K562 (cell line): Measurements from ENCODE around the gene KAZN. TPM values are rescaled to one million over a fixed set of nuclear protein-coding genes. Genes with fewer than 3 reads are reported as not detected.

Experiments used
- ATAC-seq: fragments of 200-7000 bp; cut with Tn5 transposase; 3 replicates; pipeline ENCODE4 v1.9.1; 2020; ENCODE audit warnings: moderate library complexity
- BruUV-seq: library from RNA; stranded (reverse); fragments of 400-500 nt; replicated peaks from 2 replicates; lab custom pipeline; 2021; lab: Mats Ljungman, UMichigan
- CTCF ChIA-PET: fragments of 300-600 bp; formaldehyde crosslinking; extraction: SDS; loops from one replicate; lab custom pipeline; 2021; ENCODE audit warnings: low intra/inter-chr PET ratio; lab: Yijun Ruan, JAX
- POLR2A ChIA-PET: fragments of 300-600, 350-650 bp; sonication (Branson Sonifier 250); formaldehyde crosslinking; extraction: SDS; loops from one replicate; lab custom pipeline; 2021; ENCODE audit warnings: antibody characterized with exemption, inconsistent platforms; lab: Yijun Ruan, JAX
- DNase-seq, 4 experiments: peaks; one replicate each; pipeline versions ENCODE4 v3.0.0 to v3.0.0-alpha.2; 2011 to 2018; ENCODE audit warnings: low spot score in 3 of 4, mixed read lengths in 3 of 4; ENCODE audit errors: extremely low read depth in 1 of 4
- FAIRE-seq: peaks from 2 replicates; lab custom pipeline; 2011; peaks lifted over from hg19 to GRCh38; lab: Jason Lieb, UNC
- H2AFZ ChIP-seq: 2 replicates; pipeline ENCODE4 v1.6.0; 2011; ENCODE audit warnings: low read depth, low read length, control low read depth, inconsistent platforms
- H3K27ac ChIP-seq: fragments of 200-600 bp; 3 replicates; pipeline ENCODE4 v1.8.0; 2011; ENCODE audit warnings: low read depth, mild to moderate bottlenecking, control low read depth, inconsistent platforms, low read length, moderate library complexity, mixed read lengths; ENCODE audit errors: extremely low read depth
- H3K27me3 ChIP-seq, 2 experiments: fragments of 300-600 bp in 1 of 2; 2 replicates in 1 of 2; 3 replicates in 1 of 2; pipeline versions ENCODE4 v1.6.0 to v1.8.0; 2011; ENCODE audit warnings: inconsistent platforms in 2 of 2, low read length in 2 of 2, mild to moderate bottlenecking in 1 of 2, mixed read lengths in 1 of 2, moderate library complexity in 1 of 2; ENCODE audit not compliant: control insufficient read depth in 2 of 2, insufficient read depth in 2 of 2
- H3K36me3 ChIP-seq: fragments of 300-600 bp; 3 replicates; pipeline ENCODE4 v1.8.0; 2011; ENCODE audit warnings: mild to moderate bottlenecking, low read length, inconsistent platforms; ENCODE audit not compliant: control insufficient read depth, insufficient read depth
- H3K4me1 ChIP-seq, 2 experiments: fragments of 200-600 bp in 1 of 2; replicated peaks in 1 of 2; 2 replicates in 1 of 2; 3 replicates in 1 of 2; pipeline versions ENCODE4 v1.5.1 to v1.8.0; 2011; ENCODE audit warnings: inconsistent platforms in 2 of 2, low read length in 2 of 2, mild to moderate bottlenecking in 1 of 2, mixed read lengths in 1 of 2, moderate library complexity in 1 of 2; ENCODE audit not compliant: control insufficient read depth in 2 of 2, insufficient read depth in 2 of 2
- H3K4me2 ChIP-seq: 2 replicates; pipeline ENCODE4 v1.6.1; 2011; ENCODE audit warnings: low read length, control low read depth, inconsistent platforms, mixed read lengths; ENCODE audit not compliant: insufficient read depth
- H3K4me3 ChIP-seq: fragments of 200-600 bp; sonication (generic), shearing (Covaris generic); 2 replicates; pipeline ENCODE4 v1.5.1; 2016; ENCODE audit warnings: control low read depth, inconsistent platforms
- H3K79me2 ChIP-seq: fragments of 200-600 bp; 3 replicates; pipeline ENCODE4 v1.8.0; 2011; ENCODE audit warnings: low read length, inconsistent platforms; ENCODE audit not compliant: control insufficient read depth, insufficient read depth
- H3K9ac ChIP-seq, 2 experiments: 2 replicates each; pipeline versions ENCODE4 v1.6.0 to v1.6.1; 2011; ENCODE audit warnings: low read depth in 2 of 2, low read length in 2 of 2, control low read depth in 1 of 2, inconsistent platforms in 1 of 2, mild to moderate bottlenecking in 1 of 2, mixed read lengths in 1 of 2; ENCODE audit not compliant: insufficient read depth in 1 of 2
- H3K9me1 ChIP-seq: one replicate; pipeline ENCODE4 v1.6.0; 2011; ENCODE audit warnings: inconsistent platforms, mild to moderate bottlenecking, low read length, moderate library complexity; ENCODE audit not compliant: control insufficient read depth, insufficient read depth
- H3K9me3 ChIP-seq: replicated peaks from 2 replicates; pipeline ENCODE4 v1.5.1; 2011; ENCODE audit warnings: low read depth, low read length, inconsistent platforms; ENCODE audit not compliant: control insufficient read depth, insufficient read depth
- H4K20me1 ChIP-seq: replicated peaks from 2 replicates; pipeline ENCODE4 v1.6.1; 2011; ENCODE audit warnings: low read length, inconsistent platforms, mixed read lengths; ENCODE audit not compliant: control insufficient read depth, insufficient read depth
- ZBTB40 ChIP-seq, 2 experiments: fragments of 450-650 bp in 1 of 2; sonication (generic) in 1 of 2; formaldehyde crosslinking in 1 of 2; IDR thresholded peaks; 2 replicates each; pipeline versions ENCODE4 v1.7.1 to v1.9.0; 2016 to 2022; ENCODE audit warnings: inconsistent platforms in 1 of 2, mild to moderate bottlenecking in 1 of 2, missing genetic modification reagents in 1 of 2
- ZNF766 ChIP-seq: fragments of 200-800 bp; sonication (Bioruptor generic); conservative IDR thresholded peaks from 2 replicates; pipeline ENCODE4 v1.6.1; 2016; ENCODE audit warnings: missing genetic modification characterization, missing compliant biosample characterization
- WGBS: fragments of 100-300 bp; shearing (Covaris generic); methylation state at CpG from one replicate; pipeline ENCODE4 v1.1.6; 2016; ENCODE audit warnings: low coverage, mixed read lengths; ENCODE audit not compliant: insufficient coverage; ENCODE audit errors: missing lambda C conversion rate; 5-methylcytosine and 5-hydroxymethylcytosine counted together
- in situ Hi-C: fragments of 300-500 bp; cut with MboI; formaldehyde crosslinking; loops from 4 replicates; pipeline ENCODE4 v1.15.0; 2018; ENCODE audit warnings: inconsistent platforms, mixed read lengths
- intact Hi-C: fragments of 100-400 bp; cut with micrococcal nuclease; formaldehyde crosslinking; loops from 2 replicates; pipeline ENCODE4 v1.14.2; 2022
- polyA plus RNA-seq, 8 experiments: library from polyadenylated mRNA; depleted of rRNA in 4 of 8; stranded (reverse) in 5 of 8; unstranded in 3 of 8; fragments of >200 nt; fragmentation: Nextera tagmentation in 2 of 8; fragmentation: Illumina TruSeq in 1 of 8; extraction: Ambion mirVana in 2 of 8; extraction: Trizol in 1 of 8; gene quantifications; 2 replicates each; pipeline versions ENCODE4 v1.2.1 to v1.2.3, GENCODE V29; 2011 to 2014; ENCODE audit warnings: inconsistent platforms in 1 of 8, missing spikeins in 1 of 8
- total RNA-seq, 7 experiments: library from RNA; depleted of rRNA in 6 of 7; stranded (reverse); fragments of >200 nt in 6 of 7; fragmentation: Illumina TruSeq in 2 of 7; extraction: Trizol in 2 of 7; gene quantifications; 2 replicates each; pipeline versions ENCODE4 v1.2.1 to v1.2.3, GENCODE V29; 2011 to 2021; ENCODE audit warnings: low replicate concordance in 1 of 7

The KAZN gene
- total and polyA plus RNA-seq, 9 of the 15 experiments (the other 6 are each of a cell fraction or from before 2014, with no cell fraction given): 2.1 to 21.6 (median 5.4) TPM

- no TSS peak for BruUV-seq
- Histone ChIP-seq H2AFZ (no peak overlapping the region), H3K9ac (no peak overlapping the region), H3K4me1 (peaks cover 0 to 3% of the 10 kb centered on the region in 2 experiments; a peak in 1 of 5 replicates), H3K4me2 (no peak overlapping the region), H4K20me1 (no peaks in the 10 kb centered on the region; the same call in 1 of the 2 replicates), H3K4me3 (no peak overlapping the region), H3K9me3 (no peaks in the 10 kb centered on the region), H3K9me1 (no peaks in the 10 kb centered on the region), H3K36me3 (no peaks in the 10 kb centered on the region), H3K27me3 (no peaks in the 10 kb centered on the region), H3K79me2 (no peaks in the 10 kb centered on the region), H3K27ac (no peak overlapping the region)
- TF ChIP-seq ZBTB40 (IDR thresholded peaks at IDR 0.05): peak; percentile 94
- peak; percentile 87 for TF ChIP-seq ZBTB40 (CRISPR knock-in tag; IDR thresholded peaks at IDR 0.05)
- TF ChIP-seq ZNF766 (CRISPR knock-in tag): no peak
- in situ Hi-C loops (no loop called here), intact Hi-C loops (no loop called here)
- 79% methylated on average over 12 of the region's 12 CpGs for WGBS
- ChIA-PET POLR2A (interaction anchor here (0.6 kb wide), 2 partner anchors 35 to 53 kb away, joined by 3 to 4 read pairs; no protein-coding TSS in a partner anchor), CTCF (no interaction called here)
- no peak for ATAC-seq
- no peak for DNase-seq
- no peak for FAIRE-seq
These were observed 391.6 kb downstream of the KAZN start for GRCh38 chr1:14989931-14990728.
